OCI-LY7 (cell line): ENCODE measurements around the gene PDZD2.

Experiments used
- CTCF ChIP-seq: fragments of 200-600 bp; sonication (generic); conservative IDR thresholded peaks from 2 replicates; pipeline ENCODE4 v1.5.1; 2014; ENCODE audit warnings: mild to moderate bottlenecking, antibody characterized with exemption, low read length, moderate library complexity, mixed read lengths
- EZH2phosphoT487 ChIP-seq: fragments of 200-600 bp; sonication (generic); IDR thresholded peaks from 2 replicates; pipeline ENCODE4 v1.6.1; 2018; ENCODE audit warnings: low read depth, borderline replicate concordance, mild to moderate bottlenecking, mixed run types, antibody characterized with exemption, low read length, moderate library complexity, mixed read lengths

DNA sequence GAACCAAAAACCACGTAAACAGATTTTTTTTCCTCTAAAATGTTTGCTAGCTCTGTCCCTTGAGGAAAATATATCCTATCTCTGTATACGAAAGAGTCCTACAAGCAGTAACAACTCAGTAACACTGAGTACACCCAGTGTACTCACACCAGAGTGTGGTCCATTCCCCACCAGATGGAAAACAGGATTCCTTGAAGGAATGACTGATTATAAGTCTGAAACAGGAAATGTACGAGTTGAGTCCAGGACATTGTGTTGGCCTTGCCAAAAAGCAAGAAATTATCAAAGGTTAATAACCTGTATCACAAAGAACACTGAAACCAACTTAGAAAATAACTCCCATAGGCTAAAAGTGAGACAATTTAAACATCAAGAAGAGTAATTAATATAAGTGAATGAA is 514.8 kb downstream of the PDZD2 start:
- no peak for TF ChIP-seq CTCF
- TF ChIP-seq EZH2phosphoT487, result no peak
